Measurements from ENCODE around the gene VEGFA.

Gene VEGFA

GRCh38 chr6:43769526-43770371 is at the start of gene VEGFA:
Gene VEGFA (plus strand): TSS chr6:43770211.
- DNase-seq (ENCODE audit: low read depth): peak; percentile 83

- DNase-seq (ENCODE audit: low read depth): no peak
Observed at GRCh38 chr6:43720999-43721398, 49.0 kb upstream of the VEGFA start.

- DNase-seq (ENCODE audit: low read depth): no peak
Observed at GRCh38 chr6:43722920-43723545, 47.0 kb upstream of the VEGFA start.

- peak; percentile 64 for DNase-seq (ENCODE audit: low read depth)
Observed at GRCh38 chr6:43723737-43724295, 46.2 kb upstream of the VEGFA start.

- DNase-seq (ENCODE audit: low read depth): no peak
Observed at GRCh38 chr6:43724354-43724753, 45.7 kb upstream of the VEGFA start.

- DNase-seq (ENCODE audit: low read depth): peak; percentile 79
Observed at GRCh38 chr6:43724914-43725642, 44.9 kb upstream of the VEGFA start.

GRCh38 chr6:43725643-43726580 is 44.1 kb upstream of the VEGFA start:
- no peak for DNase-seq (ENCODE audit: low read depth)

- DNase-seq (ENCODE audit: low read depth): no peak
Observed at GRCh38 chr6:43727634-43728033, 42.4 kb upstream of the VEGFA start.

GRCh38 chr6:43728586-43728985 is 41.4 kb upstream of the VEGFA start:
- DNase-seq (ENCODE audit: low read depth): no peak

- no peak for DNase-seq (ENCODE audit: low read depth)
Observed at GRCh38 chr6:43729537-43729936, 40.5 kb upstream of the VEGFA start.

- no peak for DNase-seq (ENCODE audit: low read depth)
Observed at GRCh38 chr6:43730634-43731033, 39.4 kb upstream of the VEGFA start.

GRCh38 chr6:43733471-43734293 is 36.3 kb upstream of the VEGFA start:
- DNase-seq (ENCODE audit: low read depth): no peak

GRCh38 chr6:43734294-43734665 is 35.7 kb upstream of the VEGFA start:
- no peak for DNase-seq (ENCODE audit: low read depth)

GRCh38 chr6:43735642-43736199 is 34.3 kb upstream of the VEGFA start:
- DNase-seq (ENCODE audit: low read depth): no peak

- DNase-seq (ENCODE audit: low read depth): no peak
Observed at GRCh38 chr6:43736211-43736786, 33.7 kb upstream of the VEGFA start.

- no peak for DNase-seq (ENCODE audit: low read depth)
Observed at GRCh38 chr6:43736844-43737243, 33.2 kb upstream of the VEGFA start.

GRCh38 chr6:43737272-43738081 is 32.5 kb upstream of the VEGFA start:
- no peak for DNase-seq (ENCODE audit: low read depth)

GRCh38 chr6:43738267-43738676 is 31.7 kb upstream of the VEGFA start:
- no peak for DNase-seq (ENCODE audit: low read depth)
